ENCODE results near the gene TPCN2.

TPCN2 gene

GRCh38 chr11:69018924-69019323 is 29.8 kb upstream of the TPCN2 start:
- no peak overlapping the region for H3K4me3 ChIP-seq (ENCODE audit: low read depth, low read length)
- no peak for TF ChIP-seq CTCF (IDR thresholded peaks at IDR 0.05; ENCODE audit: borderline replicate concordance, insufficient read depth, low read depth, low read length)

GRCh38 chr11:69022260-69022659 is 26.5 kb upstream of the TPCN2 start:
- no peak overlapping the region for H3K4me3 ChIP-seq (ENCODE audit: low read depth, low read length)
- TF ChIP-seq CTCF (IDR thresholded peaks at IDR 0.05; ENCODE audit: borderline replicate concordance, insufficient read depth, low read depth, low read length): no peak

- no peak overlapping the region for H3K4me3 ChIP-seq (ENCODE audit: low read depth, low read length)
These were observed 24.2 kb upstream of the TPCN2 start for GRCh38 chr11:69024509-69024908.

GRCh38 chr11:69027704-69028372 is 20.9 kb upstream of the TPCN2 start:
- TF ChIP-seq CTCF (IDR thresholded peaks at IDR 0.05; ENCODE audit: borderline replicate concordance, insufficient read depth, low read depth, low read length): no peak
- no peak overlapping the region for H3K4me3 ChIP-seq (ENCODE audit: low read depth, low read length)

More at GRCh38 chr11:69024509-69024908, 24.2 kb upstream of the TPCN2 start:
- TF ChIP-seq CTCF (IDR thresholded peaks at IDR 0.05; ENCODE audit: borderline replicate concordance, insufficient read depth, low read depth, low read length): no peak

GRCh38 chr11:69030301-69030700 is 18.4 kb upstream of the TPCN2 start:
- H3K4me3 ChIP-seq (ENCODE audit: low read depth, low read length): no peak overlapping the region
- no peak for TF ChIP-seq CTCF (IDR thresholded peaks at IDR 0.05; ENCODE audit: borderline replicate concordance, insufficient read depth, low read depth, low read length)

- no peak overlapping the region for H3K4me3 ChIP-seq (ENCODE audit: low read depth, low read length)
- no peak for TF ChIP-seq CTCF (IDR thresholded peaks at IDR 0.05; ENCODE audit: borderline replicate concordance, insufficient read depth, low read depth, low read length)
These were observed 15.9 kb upstream of the TPCN2 start for GRCh38 chr11:69032833-69033232.

GRCh38 chr11:69033431-69033830 is 15.3 kb upstream of the TPCN2 start:
- no peak for TF ChIP-seq CTCF (IDR thresholded peaks at IDR 0.05; ENCODE audit: borderline replicate concordance, insufficient read depth, low read depth, low read length)
- H3K4me3 ChIP-seq (ENCODE audit: low read depth, low read length): no peak overlapping the region

Data from GM12875 (cell line).